GM18499 (cell line): ENCODE results near the gene DOP1A.

Source experiments
- ATAC-seq: cut with Tn5 transposase; IDR thresholded peaks from one replicate; pipeline ENCODE4 v1.9.1; 2021; ENCODE audit warnings: moderate number of reproducible peaks; ENCODE audit not compliant: insufficient read depth, unreplicated experiment

The DOP1A gene, protein sequence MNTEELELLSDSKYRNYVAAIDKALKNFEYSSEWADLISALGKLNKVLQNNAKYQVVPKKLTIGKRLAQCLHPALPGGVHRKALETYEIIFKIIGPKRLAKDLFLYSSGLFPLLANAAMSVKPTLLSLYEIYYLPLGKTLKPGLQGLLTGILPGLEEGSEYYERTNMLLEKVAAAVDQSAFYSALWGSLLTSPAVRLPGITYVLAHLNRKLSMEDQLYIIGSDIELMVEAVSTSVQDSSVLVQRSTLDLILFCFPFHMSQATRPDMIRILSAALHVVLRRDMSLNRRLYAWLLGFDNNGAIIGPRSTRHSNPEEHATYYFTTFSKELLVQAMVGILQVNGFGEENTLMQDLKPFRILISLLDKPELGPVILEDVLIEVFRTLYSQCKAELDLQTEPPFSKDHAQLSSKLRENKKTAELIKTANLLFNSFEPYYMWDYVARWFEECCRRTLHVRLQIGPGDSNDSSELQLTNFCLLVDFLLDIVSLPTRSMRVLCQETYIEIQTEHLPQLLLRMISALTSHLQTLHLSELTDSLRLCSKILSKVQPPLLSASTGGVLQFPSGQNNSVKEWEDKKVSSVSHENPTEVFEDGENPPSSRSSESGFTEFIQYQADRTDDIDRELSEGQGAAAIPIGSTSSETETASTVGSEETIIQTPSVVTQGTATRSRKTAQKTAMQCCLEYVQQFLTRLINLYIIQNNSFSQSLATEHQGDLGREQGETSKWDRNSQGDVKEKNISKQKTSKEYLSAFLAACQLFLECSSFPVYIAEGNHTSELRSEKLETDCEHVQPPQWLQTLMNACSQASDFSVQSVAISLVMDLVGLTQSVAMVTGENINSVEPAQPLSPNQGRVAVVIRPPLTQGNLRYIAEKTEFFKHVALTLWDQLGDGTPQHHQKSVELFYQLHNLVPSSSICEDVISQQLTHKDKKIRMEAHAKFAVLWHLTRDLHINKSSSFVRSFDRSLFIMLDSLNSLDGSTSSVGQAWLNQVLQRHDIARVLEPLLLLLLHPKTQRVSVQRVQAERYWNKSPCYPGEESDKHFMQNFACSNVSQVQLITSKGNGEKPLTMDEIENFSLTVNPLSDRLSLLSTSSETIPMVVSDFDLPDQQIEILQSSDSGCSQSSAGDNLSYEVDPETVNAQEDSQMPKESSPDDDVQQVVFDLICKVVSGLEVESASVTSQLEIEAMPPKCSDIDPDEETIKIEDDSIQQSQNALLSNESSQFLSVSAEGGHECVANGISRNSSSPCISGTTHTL (N-terminal part only)

DNA sequence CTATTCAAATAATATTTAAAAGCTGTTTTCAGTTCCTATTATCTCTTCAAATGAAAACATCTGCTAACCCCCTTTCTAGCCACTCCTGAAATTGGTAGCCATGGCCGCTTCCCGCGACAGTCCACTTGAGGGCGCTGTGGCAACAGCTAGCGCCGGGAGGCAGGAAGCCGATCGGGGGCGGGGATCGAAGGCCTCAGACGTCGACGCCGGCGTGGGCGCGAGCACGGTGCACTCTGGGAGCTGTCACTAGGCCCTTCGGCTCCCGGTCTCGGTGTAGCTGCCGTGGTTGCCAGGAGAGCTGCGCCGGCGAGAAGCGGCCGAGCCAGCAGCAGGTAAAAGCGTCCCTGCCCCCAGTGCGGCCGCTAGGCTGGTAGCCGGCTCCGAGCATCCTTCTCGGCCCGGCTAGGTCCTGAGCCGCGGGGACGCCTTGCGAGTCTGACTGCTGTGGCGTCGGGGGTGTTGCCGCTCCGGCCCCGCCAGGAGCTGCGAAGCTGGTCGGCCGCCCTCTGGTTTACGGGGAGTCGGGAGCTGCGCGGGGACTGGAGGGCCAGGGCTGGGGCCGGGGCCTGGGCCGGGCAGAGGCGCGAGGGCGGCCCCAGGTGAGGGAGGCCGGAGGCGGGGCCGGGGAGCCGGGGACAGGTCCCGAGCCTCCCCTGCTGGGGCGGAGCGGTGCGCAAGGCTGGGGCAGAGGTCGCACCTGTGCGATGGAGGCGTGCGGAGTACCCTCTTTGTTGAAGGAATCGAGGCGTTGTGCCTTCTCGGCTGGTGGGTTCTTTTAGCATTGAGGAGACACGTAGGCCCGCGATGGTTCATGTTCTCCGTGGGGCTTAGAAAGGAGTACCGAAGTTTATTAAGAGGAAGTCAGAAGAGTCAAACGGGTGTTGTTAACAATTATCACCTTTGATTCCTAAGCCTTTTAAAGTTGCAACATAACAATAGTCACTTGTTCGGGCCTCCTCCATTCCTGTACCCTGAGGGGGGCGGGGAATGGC, at the start of gene DOP1A:
Gene DOP1A (plus strand): TSS at position 224 of the 992 bp plus-strand sequence. CDS start 29,307 bp downstream, outside the sequence.
- peak; percentile 68 for ATAC-seq

DNA sequence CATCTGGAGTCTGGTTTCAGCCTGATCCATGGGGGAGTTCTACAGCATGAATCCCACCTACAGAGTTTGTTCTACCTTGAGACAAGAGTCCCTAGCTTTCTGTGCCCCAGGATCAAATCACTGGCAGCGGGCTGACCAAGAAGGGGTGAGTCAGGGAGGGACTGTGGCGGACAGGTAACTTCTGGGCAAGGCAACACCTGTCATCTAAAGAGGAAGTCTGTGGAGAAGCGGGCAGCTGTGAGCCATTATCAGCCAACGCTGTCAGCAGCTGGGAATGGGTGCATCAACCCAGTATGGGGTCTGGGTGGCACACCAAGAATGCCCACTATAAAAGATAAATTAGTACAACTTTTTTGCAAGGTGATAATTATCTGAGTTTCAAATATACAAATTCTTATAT, 47.7 kb upstream of the DOP1A start:
- ATAC-seq: no peak

DNA sequence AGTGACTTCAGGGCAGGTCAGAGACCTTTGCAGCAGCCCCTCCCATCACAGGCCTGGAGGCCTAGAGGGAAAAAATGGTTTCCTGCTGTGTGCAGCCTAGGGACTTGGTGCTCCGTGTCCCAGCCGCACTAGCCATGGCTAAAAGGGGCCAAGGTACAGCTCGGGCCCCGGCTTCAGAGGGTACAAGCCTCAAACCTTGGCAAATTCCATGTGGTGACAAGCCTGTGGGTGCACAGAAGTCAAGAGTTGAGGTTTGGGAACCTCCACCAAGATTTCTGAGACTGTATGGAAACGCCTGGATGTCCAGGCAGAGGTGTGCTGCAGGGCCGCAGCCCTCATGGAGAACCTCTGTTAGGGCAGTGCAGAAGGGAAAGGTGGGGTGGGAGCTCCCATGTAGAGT, 35.8 kb upstream of the DOP1A start:
- ATAC-seq: no peak

- ATAC-seq: no peak
Observed at GRCh38 chr6:83038246-83038645, 29.2 kb upstream of the DOP1A start.

DNA sequence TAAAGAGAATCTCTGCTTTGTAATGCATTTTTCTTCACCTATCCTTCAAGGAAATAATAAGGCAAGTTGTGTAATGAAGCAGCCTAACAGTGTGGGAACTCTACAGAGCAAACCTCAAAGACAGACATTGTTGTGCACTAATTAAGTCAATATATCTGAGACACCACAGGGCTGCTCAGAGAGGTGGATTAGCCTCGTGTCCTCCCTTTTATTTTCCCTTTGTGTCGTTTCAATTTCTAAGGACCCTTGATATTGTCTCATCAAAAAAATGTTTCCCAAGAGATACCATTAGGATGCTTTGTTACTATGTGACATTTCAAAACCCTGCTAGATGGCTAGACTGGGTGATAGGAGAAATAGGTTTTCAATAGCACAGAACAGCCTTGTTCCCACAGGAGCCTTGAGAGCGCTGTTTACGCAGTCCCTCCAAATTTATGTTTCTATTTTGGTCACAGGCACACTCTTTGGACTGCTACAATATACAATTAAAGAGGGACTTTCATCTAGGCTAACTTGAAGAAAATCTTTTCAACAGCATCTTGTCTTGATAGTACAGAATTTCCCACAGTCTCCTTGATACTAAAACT, 24.9 kb upstream of the DOP1A start:
- no peak for ATAC-seq

GRCh38 chr6:83044091-83044768, 23.2 kb upstream of the DOP1A start:
- ATAC-seq: no peak

GRCh38 chr6:83047065-83047754, 20.3 kb upstream of the DOP1A start:
- ATAC-seq: no peak

- no peak for ATAC-seq
Observed at GRCh38 chr6:83051377-83052172, 15.9 kb upstream of the DOP1A start.

GRCh38 chr6:83053678-83054077, 13.8 kb upstream of the DOP1A start:
- no peak for ATAC-seq

- ATAC-seq: no peak
Observed at GRCh38 chr6:83055366-83055964, 12.0 kb upstream of the DOP1A start.

GRCh38 chr6:83057705-83058321, 9.7 kb upstream of the DOP1A start:
- peak; percentile 62 for ATAC-seq

DNA sequence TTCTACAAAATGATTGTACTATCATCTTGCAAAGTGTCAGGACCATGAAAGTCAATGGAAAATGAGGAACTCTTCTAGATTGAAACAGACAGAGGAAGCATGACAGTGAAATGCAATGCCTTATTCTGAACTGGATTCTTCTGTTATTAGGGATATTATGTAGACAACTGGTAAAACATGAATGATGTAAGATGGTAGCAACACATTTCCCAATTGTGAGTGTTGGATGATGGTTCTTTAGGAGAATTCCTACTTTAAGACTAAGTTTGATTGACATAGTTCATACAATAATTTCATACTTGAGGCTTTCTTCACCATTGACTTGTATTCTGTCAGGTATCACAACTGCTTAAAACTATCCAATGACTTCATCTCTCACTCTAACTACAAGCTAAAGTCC, 6.3 kb upstream of the DOP1A start:
- ATAC-seq: no peak

DNA sequence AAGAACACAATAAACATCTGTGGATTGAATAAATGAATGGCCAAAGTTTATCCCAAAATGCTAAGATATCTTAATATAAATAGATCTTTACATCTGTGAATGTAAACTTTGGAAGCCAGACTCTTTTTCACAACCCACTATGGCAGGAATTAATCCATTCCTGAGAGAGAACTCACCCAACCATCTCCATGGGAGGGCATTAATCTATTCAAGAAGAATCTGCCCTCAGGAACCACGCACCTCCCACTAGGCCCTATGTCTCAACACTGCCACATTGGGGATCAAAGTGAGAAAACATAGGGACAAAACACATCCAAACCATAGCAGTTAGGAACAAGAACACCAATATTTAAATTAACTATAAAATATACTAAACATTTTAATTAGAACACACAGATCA, 5.2 kb upstream of the DOP1A start:
- no peak for ATAC-seq

DNA sequence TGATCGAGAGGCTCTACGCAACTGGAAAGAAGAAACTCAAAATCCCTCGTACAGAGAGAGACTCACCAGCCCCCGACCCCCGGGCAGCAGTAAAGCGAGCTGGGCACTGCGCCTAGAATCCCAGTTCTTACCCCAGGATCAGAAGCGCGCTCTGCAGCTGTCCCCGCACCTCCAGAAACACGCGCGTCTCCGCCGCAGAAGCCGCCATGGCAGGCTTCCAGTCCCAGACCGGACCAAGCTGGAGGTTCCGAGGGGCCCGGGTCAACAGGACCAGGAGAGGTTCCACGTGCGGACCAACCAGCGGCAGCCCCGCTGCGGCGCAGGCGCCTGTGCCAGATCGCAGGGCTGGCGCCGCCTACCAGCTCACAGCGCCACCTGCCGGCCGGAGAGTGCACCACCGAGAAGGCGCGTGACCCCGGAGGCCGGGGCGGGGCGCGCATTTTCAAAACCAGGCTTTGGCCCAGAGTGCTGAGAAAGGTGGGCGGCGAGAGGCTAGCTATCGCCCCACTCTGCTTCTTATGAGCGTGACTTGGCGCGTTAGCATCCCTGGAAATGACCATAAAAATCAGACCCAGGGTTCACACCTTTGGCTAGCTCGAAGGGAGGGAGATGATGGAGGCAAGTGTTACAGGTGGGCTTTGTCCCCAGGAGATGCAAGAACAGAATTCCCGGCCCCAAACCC, 1.8 kb upstream of the DOP1A start, which contains the start of gene UBE3D:
Gene UBE3D (minus strand): TSS at position 331 of the 682 bp plus-strand sequence. CDS start 123 bp downstream, at position 208.
- ATAC-seq: peak; percentile 38

DNA sequence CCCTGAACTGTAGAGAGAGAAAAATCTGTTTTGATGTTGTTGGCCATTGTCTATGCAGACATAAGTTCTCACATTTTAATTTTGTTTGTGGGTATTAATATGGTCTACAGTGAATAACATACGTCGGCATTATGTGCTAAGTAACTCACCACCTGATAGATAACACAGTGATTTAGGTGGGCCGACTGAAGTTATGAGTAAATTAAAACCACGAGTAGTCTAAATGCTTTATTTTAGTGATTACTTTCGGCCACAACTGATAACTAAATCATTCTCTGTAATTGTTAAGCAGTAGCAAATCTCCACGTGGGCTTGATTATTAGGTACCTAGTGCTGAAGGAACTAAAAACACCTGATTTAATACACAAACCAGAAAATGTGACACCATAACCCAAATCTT, 1.1 kb downstream of the DOP1A start:
- ATAC-seq: no peak

- no peak for ATAC-seq
Observed at GRCh38 chr6:83069633-83070032, 2.2 kb downstream of the DOP1A start.
